HG03378 (cell line): ENCODE measurements around the gene SPO11.

Source experiments
- ATAC-seq: cut with Tn5 transposase; IDR thresholded peaks from one replicate; pipeline ENCODE4 v1.9.1; 2021; ENCODE audit warnings: mild to moderate bottlenecking, moderate library complexity; ENCODE audit not compliant: unreplicated experiment

Gene SPO11

DNA sequence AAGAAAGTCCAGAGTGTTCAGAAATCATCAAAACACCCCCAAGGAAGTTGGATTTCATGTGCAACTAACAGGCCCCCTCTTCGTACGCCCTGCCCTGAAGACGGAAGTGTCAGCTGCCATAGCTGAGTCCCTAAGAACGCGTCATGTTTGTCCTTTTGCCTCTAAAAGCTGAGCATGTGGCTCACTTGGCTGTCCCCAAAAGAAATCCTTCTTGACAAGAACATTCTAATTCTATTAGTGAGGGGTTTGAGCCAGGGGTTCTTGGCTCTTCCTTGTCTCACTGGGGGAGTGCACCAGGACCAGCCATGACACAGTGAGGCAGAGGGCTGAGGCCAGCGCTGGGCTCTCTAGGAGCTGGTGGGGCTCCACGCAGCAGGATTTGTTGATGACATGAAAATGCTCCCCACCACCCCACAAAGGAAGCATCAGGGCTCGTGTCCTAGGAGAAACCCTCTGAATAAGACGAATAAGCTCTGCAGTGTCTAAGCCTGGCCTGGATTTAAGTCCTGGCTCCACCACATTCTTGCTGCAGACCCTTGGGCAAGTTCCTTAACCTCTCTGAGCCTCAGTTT lies 20.0 kb upstream of the SPO11 start:
- ATAC-seq: no peak

DNA sequence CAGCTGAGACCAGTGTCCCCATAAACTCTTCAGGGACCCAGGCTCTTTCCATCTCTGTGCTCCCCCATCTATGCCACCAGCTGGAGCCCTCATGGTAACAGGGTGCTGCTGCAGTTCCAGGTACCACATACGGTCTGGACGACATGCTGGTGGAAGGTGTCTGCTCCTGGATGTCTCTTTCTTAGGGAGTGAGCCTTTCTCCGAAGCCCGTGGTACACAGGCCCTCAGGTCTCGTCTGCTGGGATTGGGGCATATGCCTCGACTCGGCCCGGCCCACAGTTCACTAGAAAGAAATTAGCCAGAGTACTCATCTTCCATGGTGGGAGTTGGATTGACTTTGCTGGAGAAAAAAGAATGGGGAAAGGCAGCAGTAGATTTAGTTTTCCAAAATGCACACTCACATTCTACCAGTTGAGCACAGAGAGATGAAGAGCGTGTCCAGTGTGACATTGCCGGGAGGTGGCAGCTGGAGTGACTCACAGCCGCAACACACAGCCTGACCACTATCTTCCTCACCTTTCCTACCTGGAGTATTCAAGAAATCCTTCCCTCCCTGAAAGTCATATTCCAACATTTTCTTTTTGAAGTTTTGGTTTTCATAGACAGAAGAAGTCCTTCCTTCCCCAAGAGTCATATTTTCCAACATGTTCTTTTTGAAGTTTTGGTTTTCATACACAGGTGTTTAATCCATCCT lies 18.6 kb upstream of the SPO11 start:
- no peak for ATAC-seq

DNA sequence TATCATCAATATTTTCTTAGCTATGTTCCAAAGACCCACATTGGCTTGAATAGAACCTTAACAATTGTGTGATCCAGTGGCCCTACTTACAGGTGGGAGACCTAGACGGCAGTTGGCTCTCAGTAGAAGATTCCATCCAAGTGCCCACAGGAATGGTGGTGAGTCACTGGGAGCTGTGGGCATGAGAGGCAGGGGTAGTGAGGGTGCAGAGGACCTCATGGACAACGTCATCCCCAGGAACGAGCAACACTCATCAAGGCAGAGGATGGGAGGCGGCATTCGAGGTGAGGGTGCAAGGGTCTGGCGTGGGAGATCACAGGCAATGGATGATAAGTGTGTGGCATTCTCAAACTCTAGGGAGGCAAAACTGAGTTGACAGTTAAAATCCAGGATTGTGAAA lies 17.5 kb upstream of the SPO11 start:
- ATAC-seq: no peak

DNA sequence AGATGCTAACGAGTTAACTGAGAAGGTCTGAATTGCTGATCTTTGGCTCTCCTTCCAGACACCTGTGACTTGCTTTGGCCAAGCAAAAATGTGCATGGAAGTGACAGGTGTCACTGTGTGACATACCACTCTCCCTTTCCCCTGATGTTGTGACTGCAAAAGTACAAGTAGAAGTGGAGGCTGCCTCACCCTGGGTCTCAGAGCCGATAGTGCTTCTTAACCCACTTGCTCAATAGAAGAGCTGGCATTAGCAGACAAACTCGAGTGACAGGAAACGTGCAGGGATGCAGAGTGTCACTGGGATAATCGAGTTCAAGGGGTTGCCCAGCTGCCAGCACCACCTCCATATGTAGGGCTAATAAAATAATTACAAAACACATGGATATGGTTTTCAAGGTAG lies 16.4 kb upstream of the SPO11 start:
- no peak for ATAC-seq

DNA sequence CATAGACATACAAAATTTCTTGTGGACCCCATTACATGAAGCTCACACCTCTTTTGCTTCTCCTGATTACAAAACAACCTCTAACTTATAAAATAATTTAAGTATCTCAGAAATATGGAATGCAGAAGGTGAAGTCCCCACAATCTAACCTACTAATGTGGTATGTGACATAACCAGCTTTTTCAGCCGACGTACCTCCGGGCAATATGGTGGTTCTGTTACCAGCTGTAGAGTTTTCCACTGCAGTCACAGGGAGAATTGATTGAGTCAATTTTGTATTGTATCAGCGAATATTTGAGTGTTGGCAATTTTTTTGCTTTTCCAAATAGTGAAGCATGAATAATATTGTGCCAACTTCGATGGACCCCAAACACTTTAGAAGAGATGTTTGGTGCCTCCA lies 15.7 kb upstream of the SPO11 start:
- no peak for ATAC-seq

DNA sequence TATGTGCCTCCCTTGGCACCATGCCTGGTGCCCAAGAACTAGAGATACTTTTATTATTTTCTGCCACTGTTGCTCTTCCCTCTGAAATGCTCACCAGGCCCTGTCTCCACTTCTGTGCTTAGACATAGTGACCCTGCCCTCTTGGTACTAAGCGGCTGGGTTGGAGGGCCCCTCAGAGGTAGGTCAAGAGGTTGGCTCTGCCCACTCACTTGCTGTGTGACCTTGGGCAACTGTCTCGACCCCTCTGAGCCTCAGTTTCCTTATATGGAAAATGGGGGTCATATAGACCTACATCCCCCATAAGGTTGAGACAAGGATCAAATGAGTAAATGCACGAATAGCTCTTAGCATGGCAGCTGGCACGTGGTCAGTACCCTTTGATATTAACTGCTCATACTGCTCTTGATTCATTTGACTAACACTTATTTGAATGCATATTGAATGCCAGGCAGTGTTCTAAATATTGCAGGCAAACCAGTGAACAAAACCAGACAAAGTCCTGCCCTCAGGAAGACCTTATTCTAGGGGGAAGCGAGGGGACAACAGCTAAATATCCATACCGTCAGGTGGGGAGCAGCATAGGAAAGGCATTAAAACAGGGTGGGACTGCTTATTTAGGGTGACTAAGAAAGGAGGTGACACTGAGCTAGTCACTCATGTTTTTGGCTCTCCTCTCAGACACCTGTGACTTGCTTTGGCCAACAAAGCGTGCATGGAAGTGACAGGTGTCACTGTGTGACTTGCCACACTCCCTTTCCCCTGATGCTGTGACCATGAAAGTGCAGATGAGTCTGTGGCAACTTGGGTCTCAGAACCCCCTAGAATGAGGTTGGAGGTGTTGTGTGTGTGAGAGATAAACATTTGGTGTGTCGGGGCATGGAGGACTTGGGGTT lies 14.3 kb upstream of the SPO11 start:
- ATAC-seq: no peak

DNA sequence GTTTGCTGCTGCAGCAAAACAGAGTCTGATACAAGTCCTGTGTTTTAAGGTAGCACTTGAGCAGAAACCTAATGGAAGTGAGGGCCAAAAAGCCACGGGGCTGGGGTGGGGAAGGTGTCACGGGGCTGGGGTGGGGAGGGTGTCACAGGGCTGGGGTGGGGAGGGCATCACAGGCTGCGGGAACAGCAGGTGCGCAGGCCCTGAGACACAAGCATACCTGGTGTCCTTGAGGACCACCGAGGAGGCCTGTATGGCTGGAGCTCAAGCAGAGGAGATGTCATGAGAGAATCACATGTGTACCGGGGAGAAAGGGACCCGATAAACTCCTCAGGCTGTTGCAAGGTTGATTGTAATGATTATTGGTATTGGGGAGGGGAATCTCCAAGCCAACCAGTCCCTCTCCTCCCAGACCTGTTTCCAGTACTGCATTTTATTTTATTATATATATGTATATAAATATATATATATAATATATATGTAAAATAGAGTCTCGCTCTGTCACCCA lies 13.6 kb upstream of the SPO11 start:
- no peak for ATAC-seq

DNA sequence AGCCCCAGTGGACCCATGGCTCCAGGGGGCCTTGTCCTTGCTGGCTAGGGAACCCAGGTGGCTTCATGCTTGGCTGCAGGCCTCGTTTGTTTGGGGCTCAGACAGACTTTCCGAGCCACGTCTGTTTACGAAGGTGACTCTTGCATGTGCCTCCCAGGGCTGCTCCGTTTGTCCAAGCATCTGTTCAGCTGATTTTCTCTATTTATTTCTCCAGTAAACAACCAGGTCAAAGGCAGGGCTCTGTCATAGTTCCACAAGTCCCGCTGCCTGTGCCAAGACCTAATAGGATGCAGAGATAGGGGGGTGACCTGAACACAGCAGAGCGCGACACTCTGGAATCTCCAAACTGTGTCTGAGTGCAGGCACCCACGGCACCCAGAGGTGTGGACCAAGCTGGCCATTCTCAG lies 12.8 kb upstream of the SPO11 start:
- ATAC-seq: no peak

DNA sequence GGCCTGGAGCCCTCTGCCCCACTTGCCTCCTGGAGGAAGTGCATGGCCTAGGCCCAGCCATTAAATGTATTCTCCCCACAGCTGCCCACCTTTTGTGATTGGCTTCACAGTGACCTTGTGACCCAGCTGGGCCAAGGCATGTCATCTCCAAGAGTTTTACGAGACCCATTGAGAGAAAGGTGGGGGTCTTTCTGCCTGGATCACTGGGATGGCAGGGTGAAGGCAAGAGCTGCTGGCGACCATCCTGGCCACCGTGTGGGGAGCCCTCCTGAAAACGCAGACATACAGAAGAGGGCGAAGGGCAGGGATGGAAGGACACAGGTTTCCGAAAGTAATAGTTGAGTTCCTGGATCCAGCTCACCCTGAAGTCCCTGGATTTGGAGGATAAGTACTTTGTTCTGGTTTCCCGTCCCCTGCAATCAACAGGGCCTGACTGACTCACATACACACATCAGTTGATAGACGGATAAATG lies 12.3 kb upstream of the SPO11 start:
- ATAC-seq: no peak

DNA sequence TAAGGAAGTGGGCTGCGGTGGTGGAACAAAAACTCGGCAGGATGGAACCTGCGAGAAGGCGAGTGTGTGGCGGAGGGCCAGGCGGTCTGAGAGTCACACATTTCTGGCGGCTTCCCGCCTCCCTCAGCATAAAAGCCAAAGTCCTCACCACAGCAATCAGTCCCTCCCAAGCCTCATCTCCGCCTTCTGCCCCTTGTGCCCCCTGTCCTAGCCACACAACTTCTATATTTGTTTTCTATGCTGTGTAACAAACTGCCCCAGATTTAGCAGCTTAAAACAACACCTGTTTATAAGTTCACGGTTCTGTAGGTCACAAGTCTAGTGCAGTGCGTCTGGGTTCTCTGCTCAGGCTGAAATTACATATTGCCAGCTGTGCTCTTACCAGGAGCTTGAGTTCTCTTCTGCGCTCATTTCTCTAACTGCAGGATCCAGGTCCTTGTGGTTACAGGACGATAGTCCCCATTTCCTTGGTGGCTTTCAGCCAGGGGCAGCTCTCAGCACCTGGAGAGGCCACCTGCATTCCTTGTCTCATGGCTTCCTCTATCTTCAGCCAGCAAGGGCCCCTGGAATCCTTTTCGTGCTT lies 11.7 kb upstream of the SPO11 start:
- no peak for ATAC-seq

DNA sequence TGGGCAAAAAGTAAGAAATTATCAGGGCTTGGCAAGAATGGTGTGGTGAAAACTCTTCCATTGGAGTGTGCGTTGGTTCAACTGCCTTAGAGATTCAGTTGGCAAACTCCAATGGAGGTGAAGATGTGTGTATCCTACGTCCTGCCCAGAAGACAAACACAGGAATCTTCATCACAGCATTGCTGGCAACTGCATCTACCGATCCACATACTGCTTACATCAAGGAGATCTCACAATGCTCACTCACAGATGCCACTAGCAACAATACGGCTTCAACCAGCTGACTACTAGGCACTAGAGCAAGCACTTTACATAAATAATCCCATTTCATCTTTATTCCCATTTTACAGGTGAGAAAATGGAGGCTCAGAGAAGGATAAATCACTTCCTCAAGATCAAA lies 10.0 kb upstream of the SPO11 start:
- ATAC-seq: no peak

DNA sequence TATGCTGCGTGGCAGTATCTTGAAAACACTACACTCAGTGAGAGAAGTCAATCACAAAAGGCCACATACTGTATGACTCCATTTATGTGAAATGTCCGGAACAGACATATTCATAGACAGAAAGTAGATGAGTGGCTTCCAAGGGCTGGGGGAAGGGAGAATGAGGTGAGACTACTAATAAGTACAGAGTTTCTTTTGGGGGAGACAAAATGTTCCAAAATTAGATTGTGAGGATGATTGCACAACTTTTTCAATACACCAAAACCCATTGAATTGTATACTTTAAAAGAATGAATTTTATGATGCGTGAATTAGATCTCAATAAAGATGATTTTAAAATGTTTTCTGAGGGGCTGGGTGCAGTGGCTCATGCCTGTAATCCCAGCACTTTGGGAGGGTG lies 9.2 kb upstream of the SPO11 start:
- no peak for ATAC-seq

DNA sequence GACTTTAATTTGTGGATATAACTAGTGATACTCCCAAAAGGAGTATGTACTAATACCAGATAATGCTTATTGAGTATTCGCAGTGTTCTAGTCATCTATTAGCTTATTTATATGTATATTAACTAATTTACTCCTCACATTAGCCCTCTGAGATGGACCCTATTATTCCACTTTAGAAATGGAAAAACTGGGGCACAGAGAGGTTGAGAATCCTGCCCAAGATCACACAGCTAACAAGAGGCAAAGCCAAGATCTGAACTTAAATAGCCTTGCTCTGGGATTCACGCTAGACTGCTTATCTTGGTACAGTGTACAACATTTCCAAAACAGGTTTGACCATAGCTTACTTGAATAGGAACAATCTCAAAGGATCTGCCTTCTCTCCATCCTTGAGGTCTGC lies 8.5 kb upstream of the SPO11 start:
- ATAC-seq: no peak

DNA sequence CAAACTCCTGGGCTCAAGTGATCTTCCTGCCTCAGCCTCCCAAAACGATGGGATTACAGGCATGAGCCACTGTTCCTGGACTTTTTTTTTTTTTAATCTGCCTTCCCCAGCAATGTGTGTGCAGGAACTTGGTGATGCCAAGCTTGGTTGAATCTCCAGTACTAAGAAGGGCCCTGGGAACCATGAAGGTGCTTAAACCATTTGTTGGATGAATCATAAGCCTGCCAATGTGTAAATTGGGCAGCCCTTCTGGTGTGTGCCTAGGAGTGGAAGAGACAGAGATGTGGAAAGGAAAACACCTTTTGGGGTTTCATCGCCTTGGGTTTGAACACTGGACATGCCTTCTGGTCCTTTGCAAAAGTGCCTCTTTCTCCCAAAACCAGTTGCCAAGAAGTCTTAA lies 7.1 kb upstream of the SPO11 start:
- ATAC-seq: no peak

DNA sequence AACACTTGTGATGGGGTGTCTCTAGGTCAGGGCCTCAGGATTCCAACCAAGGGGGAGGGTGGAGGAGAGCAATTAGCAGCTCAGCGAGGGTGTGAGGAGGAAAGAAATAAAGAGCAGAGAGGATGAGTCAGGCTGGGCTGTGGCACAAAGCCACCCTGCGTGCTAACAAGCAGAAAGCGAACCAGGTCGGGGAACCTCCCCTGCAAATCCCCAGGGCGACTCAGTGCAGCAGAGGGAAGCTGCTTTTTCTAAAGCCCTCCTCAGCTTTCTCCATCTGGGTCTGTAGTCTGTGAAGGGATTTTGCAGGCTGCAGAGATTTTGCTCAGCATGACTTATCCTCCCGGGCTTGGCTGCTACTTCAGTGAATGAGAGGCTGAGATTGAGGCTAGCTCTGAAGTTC lies 6.6 kb upstream of the SPO11 start:
- ATAC-seq: no peak

DNA sequence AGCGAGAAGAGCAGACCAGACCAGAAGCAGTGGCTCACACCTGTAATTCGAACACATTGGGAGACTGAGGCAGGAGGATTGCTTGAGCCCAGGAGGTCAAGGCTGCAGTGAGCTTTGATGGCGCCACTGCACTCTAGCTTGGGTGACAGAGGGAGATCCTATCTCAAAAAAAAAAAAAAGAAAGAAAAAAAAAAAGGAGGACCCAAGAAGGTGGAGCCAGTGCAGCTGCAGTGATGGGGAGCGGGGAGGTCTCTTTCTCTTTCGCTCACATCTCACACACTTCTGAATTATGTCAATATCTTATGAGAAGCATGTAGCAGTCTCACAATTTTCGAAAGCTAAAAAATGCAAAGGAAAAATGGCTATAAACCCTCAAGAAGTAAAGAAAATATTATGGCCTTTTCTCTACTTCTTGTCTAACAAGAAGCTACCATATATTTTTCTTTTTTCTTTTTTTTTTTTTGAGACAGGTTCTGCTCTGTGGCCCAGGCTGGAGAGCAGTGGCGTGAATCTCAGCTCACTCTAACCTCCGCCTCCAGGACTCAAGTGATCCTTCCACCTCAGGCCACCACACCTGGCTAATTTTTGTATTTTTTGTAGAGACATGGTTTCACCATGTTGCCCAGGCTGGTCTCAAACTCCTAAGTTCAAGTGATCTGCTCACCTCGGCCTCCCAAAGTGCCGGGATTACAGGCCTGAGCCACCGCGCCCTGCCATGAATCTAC lies 3.8 kb upstream of the SPO11 start:
- no peak for ATAC-seq

DNA sequence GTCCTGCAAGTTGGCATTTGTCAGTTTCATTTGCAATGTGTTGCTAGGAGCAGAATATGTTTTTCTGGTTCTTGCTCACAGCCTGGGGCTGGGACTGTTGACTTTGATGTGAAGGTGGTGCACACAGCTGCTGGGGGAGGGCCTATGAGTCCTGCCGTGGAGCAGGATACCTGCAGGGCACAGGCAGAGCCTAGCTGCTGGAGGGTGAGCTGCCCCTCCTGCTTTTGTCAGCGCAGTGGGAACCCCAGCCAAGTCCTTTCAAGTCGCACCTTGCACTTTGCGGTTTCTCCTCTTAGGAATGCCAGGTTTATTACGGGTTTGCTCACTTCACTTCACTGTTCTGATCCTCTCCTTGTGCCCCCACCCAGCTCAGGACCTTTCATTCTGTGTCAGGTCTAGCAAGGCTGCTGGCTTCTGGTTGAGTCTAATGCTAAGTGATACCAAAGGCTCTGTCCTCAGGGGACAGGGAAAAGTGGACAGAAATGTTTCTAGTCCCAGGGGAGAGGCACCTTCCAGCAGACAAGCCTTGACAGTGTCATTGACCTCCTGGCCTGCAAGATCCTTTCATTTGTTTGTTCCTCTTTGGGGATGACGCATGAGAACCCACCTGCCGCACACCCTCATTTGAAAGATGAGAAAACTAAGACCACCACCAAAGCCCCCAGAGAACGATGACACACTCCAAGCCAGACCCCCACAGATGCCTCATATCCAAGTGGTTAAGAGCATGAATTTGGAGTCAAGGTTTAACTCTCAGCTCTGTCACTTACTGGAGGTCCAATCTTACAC lies 2.7 kb upstream of the SPO11 start:
- ATAC-seq: no peak

DNA sequence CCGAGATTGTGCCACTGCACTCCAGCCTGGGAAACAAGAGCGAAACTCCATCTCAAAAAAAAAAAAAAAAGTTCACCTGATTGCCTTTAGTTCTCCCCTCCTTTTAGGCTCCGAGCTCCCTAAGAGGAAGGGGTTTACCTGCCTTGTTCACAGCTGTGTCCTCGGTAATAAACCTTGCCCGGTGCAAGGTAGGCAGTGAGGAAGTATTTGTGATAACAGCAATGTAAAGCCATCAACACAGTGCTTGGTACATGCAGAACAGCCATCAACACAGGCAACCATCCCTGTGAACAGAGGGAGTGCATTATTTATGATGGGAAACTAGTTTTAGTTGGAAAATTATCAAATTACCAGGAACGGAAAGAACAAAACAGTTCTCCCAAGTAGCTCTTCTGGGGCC lies 1.8 kb upstream of the SPO11 start:
- ATAC-seq: no peak

DNA sequence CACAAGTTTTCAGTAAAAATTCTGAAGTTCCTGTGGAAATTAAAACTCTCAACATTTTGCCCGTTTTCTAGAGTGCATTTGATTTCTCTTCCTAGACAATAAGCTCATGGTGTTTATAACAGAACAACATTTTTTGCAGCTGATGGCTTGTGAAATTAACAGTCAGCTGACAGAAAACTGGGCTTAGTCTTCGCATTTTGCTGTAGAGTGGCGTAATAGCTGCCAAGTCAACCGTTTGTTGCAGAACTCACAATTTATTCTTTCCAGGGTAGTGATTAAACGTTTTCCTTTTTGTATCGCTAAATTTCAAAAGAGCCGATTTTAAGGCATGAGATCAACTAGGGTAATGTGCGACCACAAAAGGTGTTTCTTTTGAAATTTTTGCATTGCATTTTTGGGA lies 1.4 kb downstream of the SPO11 start:
- ATAC-seq: no peak
